GM18508 (cell line): ENCODE measurements around the gene CDKAL1.
"Not testable (repeated sequence)": the region's sequence is repeated elsewhere in the genome, so short reads cannot be mapped to it uniquely, and the experiment has no call there.

Experiments used
- ATAC-seq: cut with Tn5 transposase; IDR thresholded peaks from one replicate; pipeline ENCODE4 v1.9.1; 2021; ENCODE audit warnings: moderate number of reproducible peaks; ENCODE audit not compliant: insufficient read depth, unreplicated experiment

CDKAL1 gene

DNA sequence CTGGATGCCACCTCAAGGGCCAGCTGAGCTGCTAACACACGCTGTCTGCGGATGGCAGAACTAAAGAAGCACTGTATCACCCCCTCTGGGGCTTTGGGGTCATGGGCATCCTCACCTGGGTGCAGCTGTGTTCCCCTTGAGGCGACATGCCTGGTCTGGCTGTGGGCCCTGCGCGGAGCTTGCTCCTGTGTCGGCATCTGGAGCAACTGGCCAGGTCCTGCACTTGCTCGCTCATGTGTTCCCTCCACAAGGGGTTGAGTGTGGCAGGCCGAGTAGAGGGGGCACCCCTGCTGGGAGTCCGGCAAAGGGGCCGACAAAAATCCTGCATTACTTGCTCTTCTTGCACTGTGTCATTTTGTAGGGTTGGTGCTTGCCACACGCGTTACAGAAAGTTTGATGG lies 189.0 kb downstream of the CDKAL1 start:
- ATAC-seq = no peak

DNA sequence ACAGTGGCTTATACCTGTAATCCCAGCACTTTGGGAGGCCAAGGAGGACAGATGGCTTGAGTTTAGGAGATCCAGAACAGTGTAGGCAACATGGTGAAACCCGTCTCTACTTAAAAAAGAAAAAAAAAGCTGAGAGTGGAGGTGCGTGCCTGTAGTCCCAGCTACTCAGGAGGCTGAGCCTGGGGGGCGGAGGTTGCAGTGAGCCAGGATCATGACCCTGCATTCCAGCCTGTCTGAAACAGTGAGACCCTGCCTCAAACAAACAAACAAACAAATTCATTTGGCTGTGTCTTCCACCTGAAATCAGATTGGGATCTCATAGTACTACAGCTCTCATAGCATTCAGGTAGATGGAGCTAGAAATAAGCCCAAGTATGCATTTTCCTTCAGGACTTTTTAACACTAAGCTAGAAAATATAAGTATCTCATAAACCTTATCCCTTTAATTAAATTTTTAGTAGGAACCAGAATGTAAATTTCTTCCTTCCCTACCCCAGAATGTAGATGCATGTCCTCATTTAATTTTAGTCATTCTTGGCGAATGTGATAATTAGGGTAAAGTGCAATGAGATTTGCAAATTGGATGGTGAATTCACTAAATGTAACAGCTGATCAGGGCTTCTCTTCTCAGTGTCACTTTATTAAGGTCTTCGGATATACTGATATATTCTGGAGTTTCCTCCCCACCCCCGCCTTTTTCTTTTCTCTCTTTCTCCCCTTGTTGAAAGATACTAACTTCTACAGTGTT lies 190.4 kb downstream of the CDKAL1 start:
- no peak for ATAC-seq

DNA sequence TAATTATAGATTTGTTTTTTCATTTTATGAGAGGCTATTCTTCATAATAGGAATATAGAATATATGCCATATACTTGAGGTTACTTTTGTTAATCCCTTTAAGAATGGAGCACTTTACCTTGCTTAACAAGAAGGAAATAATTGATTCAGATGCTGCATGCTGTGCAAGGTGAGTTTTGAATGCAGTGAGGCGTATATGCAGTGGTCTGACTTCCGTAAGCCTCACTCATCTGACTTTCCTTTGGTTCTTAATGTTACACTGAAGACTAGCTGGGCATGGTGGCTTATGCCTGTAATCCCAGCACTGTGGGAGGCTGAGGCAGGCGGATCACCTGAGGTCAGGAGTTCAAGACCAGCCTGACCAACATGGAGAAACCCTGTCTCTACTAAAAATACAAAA lies 191.0 kb downstream of the CDKAL1 start:
- ATAC-seq = not testable (repeated sequence)

DNA sequence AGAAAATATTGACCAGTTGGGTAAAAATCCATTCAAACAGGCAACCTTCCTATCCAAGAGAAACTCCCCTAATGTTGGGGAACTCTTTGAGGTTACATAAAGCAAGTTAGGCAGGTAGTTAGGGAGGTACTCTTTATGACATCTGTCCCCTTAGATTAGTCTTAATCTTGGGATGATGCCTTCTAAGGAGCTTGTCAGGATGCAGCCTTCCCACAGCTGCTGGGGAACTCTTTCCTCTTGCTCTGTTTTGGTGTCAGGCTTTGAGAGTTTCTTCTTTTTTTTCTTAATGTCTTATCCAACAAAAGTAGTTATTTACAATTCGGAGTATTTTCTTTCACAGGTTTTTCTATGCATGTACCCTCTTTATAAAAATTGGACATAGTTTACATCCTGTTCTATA lies 194.8 kb downstream of the CDKAL1 start:
- no peak for ATAC-seq

DNA sequence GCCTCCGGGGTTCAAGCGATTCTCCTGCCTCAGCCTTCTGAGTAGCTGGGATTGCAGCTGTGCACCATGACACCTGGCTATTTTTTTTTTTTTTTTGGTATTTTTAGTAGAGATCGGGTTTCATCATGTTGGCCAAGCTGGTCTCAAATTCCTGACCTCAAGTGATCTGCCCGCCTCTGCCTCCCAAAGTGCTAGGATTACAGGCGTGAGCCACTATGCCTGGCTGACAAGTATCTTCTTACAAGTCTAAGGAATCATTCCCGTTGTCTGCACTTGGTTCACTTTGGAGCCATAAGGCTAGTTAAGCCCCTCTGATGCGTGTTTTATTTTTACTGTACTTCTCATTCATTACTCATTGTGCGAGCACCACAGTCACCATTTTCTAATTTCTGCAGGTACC lies 198.1 kb downstream of the CDKAL1 start:
- not testable (repeated sequence) for ATAC-seq

DNA sequence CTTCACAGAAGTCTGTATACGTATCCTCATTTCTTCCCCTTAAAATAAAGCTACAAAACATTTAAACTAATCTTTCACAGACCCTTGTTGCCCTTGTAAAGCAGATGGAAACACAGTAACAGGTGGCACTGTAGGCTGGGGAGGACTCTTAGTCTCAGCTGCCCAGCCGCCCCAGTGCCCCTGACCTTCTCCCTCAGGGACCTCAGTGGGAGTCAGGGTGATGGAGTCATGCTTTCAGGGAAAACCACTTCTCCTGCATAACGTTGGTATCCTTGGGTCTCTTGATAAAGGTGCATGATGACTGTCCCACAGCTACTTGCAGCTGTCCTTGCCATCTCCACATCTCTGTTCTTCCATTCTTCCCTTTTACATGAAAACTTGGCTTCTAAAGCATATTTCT lies 198.6 kb downstream of the CDKAL1 start:
- no peak for ATAC-seq

DNA sequence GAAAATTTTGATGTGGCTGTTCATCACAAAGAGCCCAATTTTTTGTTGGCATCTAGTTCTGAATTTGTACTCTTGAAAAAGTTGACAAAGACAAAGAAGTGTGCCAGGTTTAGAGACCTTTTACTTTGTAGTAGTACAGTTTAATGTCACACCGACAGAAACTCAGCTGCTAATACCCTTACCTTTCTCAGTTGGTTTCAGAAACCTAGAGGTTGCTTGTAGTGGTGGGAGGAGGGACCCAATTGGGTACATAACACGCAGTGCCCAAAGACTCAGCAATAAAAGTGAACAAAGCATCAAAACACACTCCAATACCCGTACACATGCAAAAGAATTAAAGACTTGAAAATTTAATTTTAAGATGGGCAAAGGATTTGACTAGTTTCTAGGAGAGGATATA lies 203.7 kb downstream of the CDKAL1 start:
- ATAC-seq = no peak

DNA sequence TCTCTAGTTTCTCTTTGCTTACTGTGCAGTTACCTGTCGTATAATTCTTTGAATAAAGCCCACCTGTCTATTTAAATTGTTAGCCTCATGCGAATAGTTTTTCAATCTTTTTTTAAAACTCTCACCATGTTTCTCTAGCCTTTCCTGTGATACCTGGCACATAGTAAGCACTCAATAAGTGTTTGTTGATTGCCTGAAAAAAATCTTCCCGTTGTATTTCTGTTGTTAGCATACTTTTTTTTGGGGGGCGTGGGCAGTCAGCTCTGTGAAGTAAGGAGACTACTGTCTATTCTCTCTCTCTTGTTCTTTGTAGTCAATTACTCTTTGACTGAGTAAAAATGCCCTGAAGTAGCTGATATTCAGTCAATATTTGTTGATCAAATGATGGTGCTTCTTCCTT lies 205.8 kb downstream of the CDKAL1 start:
- no peak for ATAC-seq

DNA sequence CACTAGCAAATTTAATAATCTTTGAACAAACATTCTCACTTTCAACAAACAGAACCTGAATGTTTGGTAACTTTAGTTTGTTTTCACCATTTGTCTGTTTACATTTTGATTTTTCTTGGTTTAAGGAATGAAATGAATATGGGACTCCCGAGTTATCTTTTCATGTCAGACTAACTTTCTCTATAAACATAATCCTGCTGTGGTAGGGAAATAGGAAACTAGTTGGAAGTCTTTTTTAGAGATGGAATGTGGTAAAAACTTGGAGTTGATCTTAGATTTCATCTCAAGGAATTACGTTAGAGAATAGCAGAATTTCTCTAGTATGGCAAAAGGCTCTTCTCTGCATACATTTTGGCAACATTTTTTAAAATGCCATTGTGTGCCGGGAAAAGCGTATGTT lies 206.5 kb downstream of the CDKAL1 start:
- ATAC-seq = no peak

DNA sequence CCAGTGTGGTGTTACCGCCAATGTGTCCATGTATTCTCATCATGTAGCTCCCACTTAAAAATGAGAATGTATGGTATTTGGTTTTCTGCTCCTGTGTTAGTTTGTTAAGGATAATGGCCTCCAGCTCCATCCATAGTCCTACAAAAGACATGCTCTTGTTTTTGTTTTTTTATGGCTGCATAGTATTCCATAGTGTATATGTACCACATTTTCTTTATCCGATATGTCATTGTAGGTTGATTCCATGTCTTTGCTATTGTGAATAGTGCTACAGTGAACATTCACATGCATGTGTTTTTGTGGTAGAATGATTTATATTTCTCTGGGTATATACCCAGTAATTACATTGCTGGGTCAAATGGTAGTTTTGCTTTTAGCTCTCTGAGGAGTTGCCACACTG lies 207.2 kb downstream of the CDKAL1 start:
- ATAC-seq = no peak

DNA sequence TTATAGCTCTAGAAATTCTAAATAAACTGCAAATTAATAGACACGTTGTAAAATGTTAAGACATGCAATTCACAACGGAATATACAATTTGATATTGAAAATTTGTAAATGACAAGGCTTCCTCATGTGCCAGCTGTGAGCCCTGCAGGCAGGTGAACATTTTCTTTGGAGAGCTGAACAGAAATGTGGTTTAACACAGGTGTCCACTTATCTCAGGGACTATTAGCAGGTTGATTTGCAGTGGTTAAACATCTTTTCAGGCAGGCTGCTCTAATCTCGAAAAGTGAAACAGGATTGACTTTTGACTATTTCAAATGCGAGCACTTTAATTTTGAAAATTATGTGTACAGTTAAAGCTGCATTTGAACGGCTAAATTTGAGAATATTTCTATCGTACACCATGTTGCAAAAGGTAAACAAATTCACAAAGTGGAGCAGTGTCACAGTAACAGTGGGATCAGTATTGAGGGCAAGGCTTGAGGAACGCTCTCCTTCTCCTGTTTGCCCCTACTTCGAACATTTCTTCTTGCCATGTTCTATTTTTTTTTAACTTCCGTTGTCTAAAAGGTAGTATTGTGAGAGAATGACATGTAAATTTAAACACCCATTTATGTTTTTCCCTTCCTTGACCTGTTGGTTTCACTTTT lies 210.8 kb downstream of the CDKAL1 start:
- ATAC-seq = no peak

DNA sequence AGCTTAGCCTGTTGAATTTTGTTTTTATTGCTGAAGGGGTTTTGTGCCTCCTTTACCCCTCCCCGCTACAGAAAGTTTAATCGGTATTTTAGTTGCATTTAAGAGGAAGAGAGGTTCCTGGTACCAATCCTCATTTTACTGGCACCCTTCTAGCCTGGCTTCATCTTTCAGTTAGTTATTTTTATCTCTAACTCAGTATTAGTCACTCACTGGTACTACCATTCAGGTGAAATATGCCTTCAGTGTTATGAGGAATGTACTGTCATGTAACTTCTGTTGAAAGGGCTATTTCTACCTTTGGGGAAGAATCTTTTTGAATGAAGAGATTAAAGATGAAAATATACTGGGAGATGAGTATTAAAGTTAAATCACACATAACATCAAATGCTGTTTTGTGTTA lies 211.8 kb downstream of the CDKAL1 start:
- ATAC-seq = no peak

DNA sequence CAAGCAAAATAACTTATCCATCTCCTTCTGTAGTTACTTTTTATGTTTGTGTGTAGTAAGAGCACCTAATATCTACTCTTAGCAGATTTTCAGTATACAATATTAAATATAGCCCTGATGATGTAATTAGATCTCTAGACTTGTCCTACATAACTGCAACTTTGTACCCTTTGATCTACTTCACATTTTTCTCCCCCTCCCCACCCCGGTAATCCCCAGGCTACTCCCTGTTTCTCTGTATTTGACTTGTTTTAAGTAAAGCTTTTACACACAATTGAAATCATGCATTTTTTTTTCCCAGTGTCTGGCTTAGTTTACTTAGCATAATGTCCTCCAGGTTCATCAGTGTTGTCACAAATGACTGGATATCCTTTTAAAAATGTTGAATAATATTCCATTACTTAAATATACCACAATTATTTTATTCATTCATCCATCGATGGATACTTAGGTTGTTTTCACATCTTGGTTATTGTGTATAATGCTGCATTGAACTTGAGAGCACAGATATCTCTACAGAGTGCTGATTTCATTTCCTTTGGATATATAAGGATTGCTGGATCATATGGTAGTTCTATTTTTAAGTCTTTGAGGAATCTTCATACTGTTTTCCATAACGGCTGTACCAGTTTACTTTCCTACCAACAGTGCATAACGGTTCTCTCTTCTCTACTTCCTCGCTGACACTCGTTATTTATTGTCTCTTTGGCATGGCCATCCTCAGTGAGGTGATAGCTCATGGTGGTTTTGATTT lies 212.7 kb downstream of the CDKAL1 start:
- ATAC-seq = no peak

DNA sequence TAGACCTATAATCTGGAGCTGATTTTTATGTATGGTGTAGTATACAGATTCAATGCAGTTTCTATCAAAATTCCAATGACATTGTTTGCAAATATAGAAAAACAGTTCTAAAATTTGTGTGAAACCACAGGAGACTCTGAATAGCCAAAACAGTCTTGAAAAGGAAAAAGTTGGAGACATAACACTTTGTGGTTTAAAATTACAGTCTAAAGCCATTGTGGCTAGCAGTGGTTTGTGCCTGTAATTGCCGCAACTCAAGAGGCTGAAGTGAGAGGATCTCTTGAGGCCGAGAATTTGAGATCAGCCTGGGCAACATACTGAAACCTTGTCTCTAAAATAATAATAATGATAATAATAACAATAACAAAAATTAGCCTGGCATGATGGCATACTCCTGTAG lies 213.7 kb downstream of the CDKAL1 start:
- ATAC-seq = no peak

DNA sequence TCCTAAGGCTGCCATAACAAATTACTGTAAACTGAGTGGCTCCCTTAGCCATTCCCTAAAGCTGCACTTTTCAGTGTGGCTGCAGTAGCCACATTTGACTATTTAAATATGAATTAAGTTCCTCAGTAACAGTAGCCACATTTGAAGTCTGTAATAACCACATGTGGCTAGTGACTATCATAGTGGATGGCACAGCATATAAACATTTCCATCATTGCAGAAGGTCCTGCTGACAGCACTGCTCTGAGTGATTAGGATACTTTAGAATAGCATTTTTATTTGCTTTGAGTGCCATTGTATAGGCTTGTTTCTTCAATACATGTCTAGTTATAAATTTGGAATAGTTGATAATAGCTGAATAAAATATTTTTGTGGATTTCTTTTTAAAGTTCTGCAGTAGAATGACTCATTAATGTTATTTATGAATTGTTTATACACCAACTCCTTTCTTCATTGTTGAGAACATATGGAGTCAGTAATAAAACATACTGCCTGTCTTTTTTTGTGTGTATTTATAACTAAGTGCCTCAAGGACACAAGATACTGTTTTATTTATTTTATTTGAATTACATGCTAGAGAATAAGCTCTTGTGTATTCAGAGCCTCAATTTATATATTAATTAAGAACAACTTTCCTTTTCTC lies 217.2 kb downstream of the CDKAL1 start:
- ATAC-seq = no peak

DNA sequence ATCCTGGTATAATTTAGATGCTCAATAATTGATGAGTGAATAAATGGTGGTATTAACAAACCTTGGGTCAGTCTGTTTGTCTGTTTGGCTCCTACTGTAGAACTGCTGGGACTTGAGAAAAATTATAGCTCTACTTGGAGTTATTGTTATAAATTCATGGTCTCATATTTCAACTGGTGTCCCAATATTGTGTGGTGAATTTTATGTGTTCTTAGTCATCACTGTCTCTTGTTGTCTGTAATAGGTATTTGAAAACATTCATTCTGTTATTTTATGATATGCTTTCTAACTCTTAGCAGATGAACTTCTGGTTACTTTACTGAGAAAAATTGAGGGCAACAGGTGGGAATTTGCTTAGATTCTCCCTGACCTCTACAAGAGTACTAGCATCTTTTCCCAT lies 221.4 kb downstream of the CDKAL1 start:
- no peak for ATAC-seq

DNA sequence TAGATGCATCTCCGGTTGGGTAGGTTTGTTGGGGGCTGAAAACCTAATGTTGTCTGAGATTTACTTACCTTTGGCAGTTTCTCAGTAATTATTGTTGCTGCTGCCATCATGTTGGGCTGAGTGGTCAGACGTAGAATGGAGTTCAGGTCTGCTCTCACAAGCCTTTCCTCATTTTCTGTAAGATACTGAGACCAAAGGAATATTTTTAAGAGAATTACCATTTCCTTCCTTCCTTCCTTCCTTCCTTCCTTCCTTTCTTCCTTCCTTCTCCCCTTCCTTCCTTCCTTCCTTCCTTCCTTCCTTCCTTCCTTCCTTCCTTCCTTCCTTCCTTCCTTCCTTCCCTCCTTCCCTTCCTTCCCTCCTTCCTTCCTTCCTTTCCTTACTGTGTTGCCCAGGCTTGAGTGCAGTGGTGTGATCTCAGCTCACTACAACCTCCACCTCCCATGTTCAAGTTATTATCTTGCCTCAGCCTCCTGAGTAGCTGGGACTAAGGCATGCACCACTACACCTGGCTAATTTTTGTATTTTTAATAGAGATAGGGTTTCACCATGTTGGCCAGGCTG lies 222.4 kb downstream of the CDKAL1 start:
- ATAC-seq = not testable (repeated sequence)

DNA sequence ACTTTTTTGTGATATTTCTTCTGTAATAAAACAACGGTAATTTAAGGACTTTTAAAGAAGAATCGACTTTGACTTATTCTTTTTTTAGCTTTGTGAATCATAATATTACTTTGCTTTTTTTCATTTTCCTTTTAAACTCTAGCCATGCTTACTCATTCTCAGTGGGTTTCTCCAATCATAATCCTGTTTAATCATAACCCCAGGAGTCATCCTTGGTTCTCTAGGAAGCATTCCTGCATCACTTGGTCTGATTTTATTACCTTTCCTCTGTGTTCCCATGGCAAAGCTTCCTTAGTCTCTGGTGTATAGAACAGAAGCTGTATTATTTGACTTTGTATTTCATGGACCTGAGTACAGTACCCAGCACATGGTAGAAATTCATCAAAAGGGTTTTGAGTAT lies 223.5 kb downstream of the CDKAL1 start:
- no peak for ATAC-seq

DNA sequence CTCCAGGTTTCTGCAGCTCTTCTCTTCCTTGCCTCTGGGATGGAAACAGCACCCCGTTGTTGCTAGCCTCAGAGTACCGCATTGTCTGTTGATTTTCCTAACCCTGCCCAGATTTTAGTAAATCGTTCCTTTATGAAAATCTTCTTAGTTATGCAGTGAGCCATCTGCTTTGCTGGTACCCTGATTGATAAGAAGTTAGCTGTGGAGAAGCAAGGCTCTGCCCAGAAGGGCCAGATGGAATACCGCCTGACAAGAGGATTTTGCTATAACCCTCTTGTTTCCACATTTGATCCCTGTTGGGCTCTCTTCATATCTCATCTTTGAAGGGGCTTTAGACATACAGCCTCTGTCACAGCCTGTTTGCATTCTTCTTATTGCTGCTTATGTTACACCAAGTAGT lies 229.0 kb downstream of the CDKAL1 start:
- no peak for ATAC-seq

DNA sequence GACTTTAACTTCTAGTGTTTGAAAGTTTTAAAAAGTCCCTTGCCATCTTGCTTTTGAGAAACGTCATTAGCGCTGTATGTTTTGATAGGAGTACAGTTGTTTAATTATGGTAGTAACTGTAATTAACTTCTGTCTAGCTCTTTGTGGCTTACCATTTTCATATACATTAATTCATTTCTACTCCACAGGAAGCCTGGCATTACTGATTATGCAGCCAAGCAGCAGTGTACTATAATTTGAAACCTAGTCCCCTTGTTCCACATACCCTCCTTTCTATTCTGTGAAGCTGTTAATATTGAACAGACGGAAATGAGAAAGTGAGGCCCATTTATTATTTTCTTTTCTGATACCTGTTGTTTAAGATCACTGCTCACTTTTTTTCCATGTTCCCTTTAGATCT lies 235.4 kb downstream of the CDKAL1 start:
- no peak for ATAC-seq

DNA sequence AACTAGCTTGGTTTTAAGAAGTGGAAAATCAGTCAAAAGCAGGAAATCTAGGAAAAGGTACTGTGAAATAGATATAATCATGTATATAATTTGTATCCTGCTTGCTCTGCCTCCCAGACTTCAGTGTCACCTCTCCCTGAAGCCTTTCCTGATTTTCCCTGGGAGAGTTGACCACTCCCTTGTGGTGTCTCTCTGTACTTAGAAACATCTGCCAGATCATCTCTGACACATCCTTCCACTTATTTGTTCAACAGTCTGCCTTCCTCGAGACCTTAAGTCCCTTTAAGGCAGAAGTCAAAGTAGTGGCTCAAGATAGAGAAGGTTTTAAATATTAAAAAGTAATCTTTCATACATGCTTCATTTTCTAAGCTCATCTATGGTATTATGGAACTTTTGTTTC lies 236.5 kb downstream of the CDKAL1 start:
- no peak for ATAC-seq
